HCT116 (cell line): ENCODE results near the gene DDX54. TPM values are rescaled to one million over a fixed set of nuclear protein-coding genes. Genes with fewer than 3 reads are reported as not detected.
A peak's percentile ranks its signal among the peaks of the same experiment; 100 is the strongest.

Experiments used
- ATAC-seq: fragments of 200-7000 bp; cut with Tn5 transposase; 2 replicates; pipeline ENCODE4 v1.9.1; 2020; ENCODE audit warnings: mild to moderate bottlenecking, moderate library complexity
- BruUV-seq: library from RNA; stranded (reverse); fragments of 400-500 nt; replicated peaks from 2 replicates; lab custom pipeline; 2021; lab: Mats Ljungman, UMichigan
- CTCF ChIA-PET: fragments of 300-600 bp; sonication (Branson Sonifier 250); formaldehyde crosslinking; loops from one replicate; lab custom pipeline; 2021; ENCODE audit warnings: antibody characterized with exemption; lab: Charles Lee
- POLR2A ChIA-PET: fragments of 300-600, 350-600 bp; sonication (Branson Sonifier 250); formaldehyde crosslinking; loops from one replicate; lab custom pipeline; 2021; ENCODE audit warnings: antibody characterized with exemption; lab: Charles Lee
- RAD21 ChIA-PET, 2 experiments: fragments of 300-600 bp; sonication (Branson Sonifier 250); formaldehyde crosslinking; loops; one replicate each; lab custom pipeline; 2023; ENCODE audit warnings: low total read pairs in 2 of 2; ENCODE audit not compliant: uncharacterized antibody in 2 of 2, unreplicated experiment in 2 of 2, low non-redundant PET in 1 of 2; lab: Charles Lee
- DNase-seq: peaks from one replicate; pipeline ENCODE4 v3.0.0-alpha.2; 2010; ENCODE audit warnings: low read depth, low spot score
- H2AFZ ChIP-seq: fragments of 200-600 bp; shearing (Covaris generic), sonication (generic); 2 replicates; pipeline ENCODE4 v1.6.1; 2017; ENCODE audit warnings: low read depth, mixed run types, mixed read lengths, antibody characterized with exemption, low read length; ENCODE audit not compliant: poor library complexity, severe bottlenecking
- H3K27ac ChIP-seq: 2 replicates; pipeline ENCODE4 v1.5.1; 2012; ENCODE audit warnings: low read depth, low read length
- H3K27me3 ChIP-seq: fragments of 200-600 bp; sonication (generic); 2 replicates; pipeline ENCODE4 v1.6.1; 2016; ENCODE audit warnings: mixed run types, low read length, mixed read lengths; ENCODE audit not compliant: insufficient read depth
- H3K36me3 ChIP-seq, 2 experiments: fragments of 200-500 bp in 1 of 2; fragments of 200-600 bp in 1 of 2; sonication (Bioruptor generic) in 1 of 2; sonication (generic) in 1 of 2; 2 replicates each; pipeline versions ENCODE4 v1.5.1 to v1.6.1; 2014 to 2016; ENCODE audit warnings: low read length in 2 of 2, inconsistent platforms in 1 of 2, mixed read lengths in 1 of 2, mixed run types in 1 of 2; ENCODE audit not compliant: insufficient read depth in 2 of 2, control insufficient read depth in 1 of 2
- H3K4me1 ChIP-seq, 2 experiments: fragments of 200-600 bp in 1 of 2; sonication (generic) in 1 of 2; 2 replicates each; pipeline versions ENCODE4 v1.5.1 to v1.6.1; 2012 to 2017; ENCODE audit warnings: low read length in 2 of 2, inconsistent platforms in 1 of 2, mild to moderate bottlenecking in 1 of 2, mixed read lengths in 1 of 2, mixed run types in 1 of 2, moderate library complexity in 1 of 2; ENCODE audit not compliant: insufficient read depth in 2 of 2, control insufficient read depth in 1 of 2
- H3K4me2 ChIP-seq: fragments of 200-600 bp; sonication (generic); 2 replicates; pipeline ENCODE4 v1.6.1; 2017; ENCODE audit warnings: mixed run types, low read length, mixed read lengths
- H3K4me3 ChIP-seq, 2 experiments: fragments of 200-600 bp in 1 of 2; sonication (generic) in 1 of 2; replicated peaks in 1 of 2; 2 replicates each; pipeline ENCODE4 v1.5.1; 2011 to 2016; ENCODE audit warnings: low read length in 2 of 2, control low read depth in 1 of 2, low read depth in 1 of 2, mild to moderate bottlenecking in 1 of 2, mixed read lengths in 1 of 2, mixed run types in 1 of 2
- H3K79me2 ChIP-seq: fragments of 200-600 bp; sonication (generic); 2 replicates; pipeline ENCODE4 v1.6.1; 2017; ENCODE audit warnings: mild to moderate bottlenecking, mixed run types, low read length, moderate library complexity, mixed read lengths; ENCODE audit not compliant: insufficient read depth
- H3K9ac ChIP-seq: fragments of 200-600 bp; sonication (generic); 2 replicates; pipeline ENCODE4 v1.6.1; 2016; ENCODE audit warnings: low read length, mixed read lengths
- H3K9me2 ChIP-seq: fragments of 200-600 bp; sonication (generic), shearing (Covaris generic); 2 replicates; pipeline ENCODE4 v1.6.1; 2017; ENCODE audit warnings: mixed run types, mild to moderate bottlenecking, moderate library complexity; ENCODE audit not compliant: insufficient read depth
- H3K9me3 ChIP-seq, 2 experiments: fragments of 200-500 bp in 1 of 2; fragments of 200-600 bp in 1 of 2; sonication (Bioruptor generic) in 1 of 2; sonication (generic) in 1 of 2; 2 replicates each; pipeline ENCODE4 v1.6.1; 2014 to 2017; ENCODE audit warnings: low read length in 2 of 2, mixed read lengths in 2 of 2, inconsistent platforms in 1 of 2, low read depth in 1 of 2, mild to moderate bottlenecking in 1 of 2, mixed run types in 1 of 2, moderate library complexity in 1 of 2; ENCODE audit not compliant: control insufficient read depth in 1 of 2, insufficient read depth in 1 of 2
- H4K20me1 ChIP-seq: fragments of 200-600 bp; sonication (generic), shearing (Covaris generic); 2 replicates; pipeline ENCODE4 v1.6.1; 2017; ENCODE audit warnings: mixed run types, mild to moderate bottlenecking, moderate library complexity; ENCODE audit not compliant: insufficient read depth
- CBX3 ChIP-seq: IDR thresholded peaks from 2 replicates; pipeline ENCODE4 v1.6.1; 2012; ENCODE audit warnings: low read depth
- CTCF ChIP-seq, 3 experiments: fragments of 200-600 bp in 1 of 3; sonication (generic) in 1 of 3; IDR thresholded peaks in 2 of 3; conservative IDR thresholded peaks in 1 of 3; 2 replicates each; pipeline ENCODE4 v1.5.1; 2012 to 2017; ENCODE audit warnings: low read depth in 2 of 3, low read length in 2 of 3, antibody characterized with exemption in 1 of 3, borderline replicate concordance in 1 of 3, control low read depth in 1 of 3, mild to moderate bottlenecking in 1 of 3, mixed read lengths in 1 of 3, mixed run types in 1 of 3, moderate library complexity in 1 of 3; ENCODE audit not compliant: insufficient read depth in 1 of 3
- EZH2phosphoT487 ChIP-seq: fragments of 200-600 bp; IDR thresholded peaks from 2 replicates; pipeline ENCODE4 v1.6.1; 2018; ENCODE audit warnings: antibody characterized with exemption, borderline replicate concordance
- JUND ChIP-seq: IDR thresholded peaks from 2 replicates; pipeline ENCODE4 v1.6.1; 2012
- POLR2A ChIP-seq: IDR thresholded peaks from 2 replicates; pipeline ENCODE4 v1.7.0; 2011; ENCODE audit warnings: borderline replicate concordance; ENCODE audit not compliant: insufficient read depth, insufficient read length; ENCODE audit errors: extremely low read depth
- POLR2AphosphoS5 ChIP-seq: IDR thresholded peaks from 2 replicates; pipeline ENCODE4 v1.6.1; 2011; ENCODE audit warnings: mild to moderate bottlenecking, low read depth, low read length, moderate library complexity
- RAD21 ChIP-seq: IDR thresholded peaks from 2 replicates; pipeline ENCODE4 v1.6.1; 2012; ENCODE audit warnings: low read depth, mild to moderate bottlenecking
- REST ChIP-seq: IDR thresholded peaks from 2 replicates; pipeline ENCODE4 v1.6.1; 2012; ENCODE audit warnings: low read depth
- SIN3A ChIP-seq: IDR thresholded peaks from 2 replicates; pipeline ENCODE4 v1.6.1; 2012; ENCODE audit warnings: low read depth
- SP1 ChIP-seq: IDR thresholded peaks from 2 replicates; pipeline ENCODE4 v1.6.1; 2012; ENCODE audit warnings: low read depth
- SRF ChIP-seq: IDR thresholded peaks from 2 replicates; pipeline ENCODE4 v1.6.1; 2012; ENCODE audit warnings: low read depth
- ZFX ChIP-seq: fragments of 450-650 bp; IDR thresholded peaks from 2 replicates; pipeline ENCODE4 v1.6.1; 2017
- intact Hi-C: fragments of 100-400 bp; cut with micrococcal nuclease; formaldehyde crosslinking; loops from 2 replicates; pipeline ENCODE4 v1.10.0; 2022
- total RNA-seq: library from RNA; stranded (reverse); gene quantifications from one replicate; pipeline ENCODE4 v1.2.1, GENCODE V29; 2021; ENCODE audit not compliant: unreplicated experiment

Gene DDX54
- total RNA-seq, 1 experiment from 2014 or later: 110 TPM

- Histone ChIP-seq H3K36me3 (peaks cover 10 to 34% of the 10 kb centered on the region in 2 experiments), H3K79me2 (peaks cover 86% of the 10 kb centered on the region), H2AFZ (no peak overlapping the region), H3K9me3 (no peaks in the 10 kb centered on the region), H3K4me1 (peaks cover 8 to 40% of the 10 kb centered on the region in 2 experiments; a peak in 3 of 4 replicates), H3K9ac (peak overlapping the region; percentile 100), H3K4me2 (peak overlapping the region; percentile 83), H3K9me2 (no peaks in the 10 kb centered on the region), H4K20me1 (no peaks in the 10 kb centered on the region; the same call in 1 of the 2 replicates), H3K27me3 (no peaks in the 10 kb centered on the region), H3K27ac (peak overlapping the region; percentile 95), H3K4me3 (peak overlapping the region; percentile 87 to 89)
- ATAC-seq (peak; percentile 71), DNase-seq (peak; percentile 65)
- ChIA-PET RAD21 (no interaction called here), POLR2A (interaction anchor here (1.8 to 2.5 kb wide), 2 partner anchors 10 to 37 kb away, joined by 5 to 15 read pairs; partner anchors contain the start of gene TPCN1), CTCF (interaction anchor here (1.2 to 3.7 kb wide), 3 partner anchors 9 to 241 kb away, joined by 3 to 16 read pairs (median 4); no protein-coding TSS in a partner anchor)
- intact Hi-C loops: loop anchor here (2.0 kb wide), 1 partner anchor 47 kb away; no protein-coding TSS in a partner anchor
- no peak for TF ChIP-seq RAD21
- TF ChIP-seq SRF: no peak
- TF ChIP-seq POLR2AphosphoS5: no peak
- no peak for TF ChIP-seq EZH2phosphoT487
- TF ChIP-seq ZFX: no peak
- no peak for TF ChIP-seq CBX3
- no peak for TF ChIP-seq JUND
- BruUV-seq: no TSS peak
Observed at GRCh38 chr12:113184098-113184899, 979 bp downstream of the DDX54 start.

GRCh38 chr12:113183030-113183589 is 2.2 kb downstream of the DDX54 start:
- intact Hi-C loops: no loop called here
- DNase-seq (no peak), ATAC-seq (no peak)
- H3K9me3 ChIP-seq: no peaks in the 10 kb centered on the region
- H3K4me2 ChIP-seq: peak overlapping the region; percentile 83
- ChIA-PET POLR2A (no interaction called here), CTCF (interaction anchor here (3.7 kb wide), 1 partner anchor 8 kb away, joined by 16 read pairs; no protein-coding TSS in a partner anchor), RAD21 (no interaction called here)
- no peaks in the 10 kb centered on the region for H3K27me3 ChIP-seq
- H3K27ac ChIP-seq: no peak overlapping the region; the same call in 1 of the 2 replicates
- H3K9ac ChIP-seq: 0 out of 2 replicates have a peak overlapping the region, but pooled peaks have one; percentile 100
- no TSS peak for BruUV-seq
- peaks cover 15 to 43% of the 10 kb centered on the region in 2 experiments for H3K36me3 ChIP-seq
- no peak overlapping the region for H2AFZ ChIP-seq
- no peaks in the 10 kb centered on the region; the same call in 1 of the 2 replicates for H4K20me1 ChIP-seq
- peaks cover 86% of the 10 kb centered on the region for H3K79me2 ChIP-seq
- H3K4me1 ChIP-seq: peaks cover 8 to 37% of the 10 kb centered on the region in 2 experiments; a peak in 3 of 4 replicates
- H3K9me2 ChIP-seq: no peaks in the 10 kb centered on the region
- H3K4me3 ChIP-seq: no peak overlapping the region; a peak in 1 of 4 replicates
- TF ChIP-seq SP1 (no peak), REST (no peak), SIN3A (no peak), CTCF (IDR thresholded peaks at IDR 0.05 in 2 of 3, conservative IDR thresholded peaks at IDR 0.05 in 1 of 3; ENCODE audit: borderline replicate concordance in 1 of 3, insufficient read depth in 1 of 3, low read depth in 2 of 3, low read length in 2 of 3) (no peak), POLR2A (no peak)
